GM12872 (cell line): Measurements from ENCODE around the gene EDNRB.

Source experiments
- TF ChIP-seq, protein P1 (sequence below): IDR thresholded peaks from 3 replicates; pipeline ENCODE4 v1.5.1; 2011; ENCODE audit warnings: low read depth, mild to moderate bottlenecking, low read length, moderate library complexity; ENCODE audit not compliant: insufficient read depth

Gene EDNRB

GRCh38 chr13:77909827-77910226 lies 8.8 kb downstream of the EDNRB start:
- TF ChIP-seq, protein P1, sequence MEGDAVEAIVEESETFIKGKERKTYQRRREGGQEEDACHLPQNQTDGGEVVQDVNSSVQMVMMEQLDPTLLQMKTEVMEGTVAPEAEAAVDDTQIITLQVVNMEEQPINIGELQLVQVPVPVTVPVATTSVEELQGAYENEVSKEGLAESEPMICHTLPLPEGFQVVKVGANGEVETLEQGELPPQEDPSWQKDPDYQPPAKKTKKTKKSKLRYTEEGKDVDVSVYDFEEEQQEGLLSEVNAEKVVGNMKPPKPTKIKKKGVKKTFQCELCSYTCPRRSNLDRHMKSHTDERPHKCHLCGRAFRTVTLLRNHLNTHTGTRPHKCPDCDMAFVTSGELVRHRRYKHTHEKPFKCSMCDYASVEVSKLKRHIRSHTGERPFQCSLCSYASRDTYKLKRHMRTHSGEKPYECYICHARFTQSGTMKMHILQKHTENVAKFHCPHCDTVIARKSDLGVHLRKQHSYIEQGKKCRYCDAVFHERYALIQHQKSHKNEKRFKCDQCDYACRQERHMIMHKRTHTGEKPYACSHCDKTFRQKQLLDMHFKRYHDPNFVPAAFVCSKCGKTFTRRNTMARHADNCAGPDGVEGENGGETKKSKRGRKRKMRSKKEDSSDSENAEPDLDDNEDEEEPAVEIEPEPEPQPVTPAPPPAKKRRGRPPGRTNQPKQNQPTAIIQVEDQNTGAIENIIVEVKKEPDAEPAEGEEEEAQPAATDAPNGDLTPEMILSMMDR, result no peak

GRCh38 chr13:77908531-77908930 lies 10.1 kb downstream of the EDNRB start:
- TF ChIP-seq, protein P1, result no peak

- TF ChIP-seq, protein P1, result no peak
Observed at GRCh38 chr13:77907666-77908341, 10.8 kb downstream of the EDNRB start.

DNA sequence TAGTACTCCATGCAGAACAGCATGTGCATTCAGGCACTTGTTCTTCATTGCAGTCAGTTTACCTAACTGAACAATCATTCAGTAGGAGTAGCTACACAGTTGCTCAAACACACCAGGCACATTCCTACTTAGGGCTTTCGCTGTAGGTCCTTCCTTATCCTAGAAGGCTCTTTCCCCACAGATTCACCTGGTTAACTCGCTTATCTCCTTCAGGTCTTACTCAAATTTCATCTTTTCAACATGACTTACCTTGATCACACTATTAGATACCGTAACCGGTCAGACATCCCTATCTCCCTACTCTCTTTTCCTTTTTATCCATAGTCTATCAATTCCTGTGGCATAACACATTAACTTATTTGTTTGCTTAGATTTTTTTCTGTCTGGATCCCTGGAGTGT lies 14.6 kb downstream of the EDNRB start:
- TF ChIP-seq, protein P1, result no peak

GRCh38 chr13:77903435-77903834 lies 15.2 kb downstream of the EDNRB start:
- TF ChIP-seq, protein P1, result no peak

- TF ChIP-seq, protein P1, result no peak
Observed at GRCh38 chr13:77902319-77902963, 16.2 kb downstream of the EDNRB start.

DNA sequence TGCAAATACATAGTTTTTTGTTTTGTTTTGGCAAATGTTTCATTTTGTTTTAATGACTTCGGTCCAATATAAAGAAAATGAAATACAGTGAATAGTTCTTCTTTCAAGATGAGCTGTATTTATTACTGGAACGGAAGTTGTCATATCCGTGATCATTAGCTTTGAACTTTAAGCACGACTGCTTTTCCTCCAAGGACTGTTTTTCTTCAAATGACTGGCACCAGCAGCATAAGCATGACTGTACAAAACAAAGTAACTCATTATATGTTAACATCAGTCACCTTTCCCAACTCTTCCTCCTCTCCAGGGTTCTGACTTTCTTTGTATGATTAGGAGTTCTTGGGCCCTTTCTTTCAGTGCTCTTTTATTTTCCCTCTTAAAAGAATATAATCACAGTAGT lies 20.5 kb downstream of the EDNRB start:
- TF ChIP-seq, protein P1, result no peak
